Urinary bladder (tissue), 4 donors: ENCODE results near the gene PDE9A. TPM values are rescaled to one million over a fixed set of nuclear protein-coding genes. Genes with fewer than 3 reads are reported as not detected.
A peak's percentile ranks its signal among the peaks of the same experiment; 100 is the strongest.

ENCODE experiments used
- DNase-seq: peaks from one replicate; pipeline ENCODE4 v3.0.0-alpha.2; 2015; ENCODE audit errors: extremely low spot score
- H3K27ac ChIP-seq: one replicate; pipeline ENCODE4 v1.5.1; 2013; ENCODE audit warnings: low read depth, mild to moderate bottlenecking, moderate library complexity
- H3K36me3 ChIP-seq: one replicate; pipeline ENCODE4 v1.6.1; 2013; ENCODE audit warnings: mild to moderate bottlenecking, moderate library complexity; ENCODE audit not compliant: insufficient read depth
- H3K4me1 ChIP-seq: one replicate; pipeline ENCODE4 v1.6.1; 2013; ENCODE audit warnings: mild to moderate bottlenecking, moderate library complexity; ENCODE audit not compliant: insufficient read depth
- H3K4me3 ChIP-seq: one replicate; pipeline ENCODE4 v1.5.1; 2013; ENCODE audit warnings: low read depth, low read length
- WGBS: extraction: QIAGEN DNeasy Blood & Tissue Kit; methylation state at CpG from one replicate; pipeline ENCODE4 v1.1.7; 2013; 5-methylcytosine and 5-hydroxymethylcytosine counted together
- polyA plus RNA-seq: library from polyadenylated mRNA; stranded (reverse); fragments of 200-250 nt; gene quantifications from one replicate; pipeline ENCODE4 v1.2.3, GENCODE V29; 2013
- total RNA-seq: library from RNA; depleted of rRNA; stranded (reverse); fragments of >200 nt; gene quantifications from one replicate; pipeline ENCODE4 v1.2.3, GENCODE V29; 2014
- donor health status: healthy with polysubstance abuse.
- donor health status: healthy.

Gene PDE9A
- total and polyA plus RNA-seq, 2 donors, result 13.5 to 33.2 TPM

DNA sequence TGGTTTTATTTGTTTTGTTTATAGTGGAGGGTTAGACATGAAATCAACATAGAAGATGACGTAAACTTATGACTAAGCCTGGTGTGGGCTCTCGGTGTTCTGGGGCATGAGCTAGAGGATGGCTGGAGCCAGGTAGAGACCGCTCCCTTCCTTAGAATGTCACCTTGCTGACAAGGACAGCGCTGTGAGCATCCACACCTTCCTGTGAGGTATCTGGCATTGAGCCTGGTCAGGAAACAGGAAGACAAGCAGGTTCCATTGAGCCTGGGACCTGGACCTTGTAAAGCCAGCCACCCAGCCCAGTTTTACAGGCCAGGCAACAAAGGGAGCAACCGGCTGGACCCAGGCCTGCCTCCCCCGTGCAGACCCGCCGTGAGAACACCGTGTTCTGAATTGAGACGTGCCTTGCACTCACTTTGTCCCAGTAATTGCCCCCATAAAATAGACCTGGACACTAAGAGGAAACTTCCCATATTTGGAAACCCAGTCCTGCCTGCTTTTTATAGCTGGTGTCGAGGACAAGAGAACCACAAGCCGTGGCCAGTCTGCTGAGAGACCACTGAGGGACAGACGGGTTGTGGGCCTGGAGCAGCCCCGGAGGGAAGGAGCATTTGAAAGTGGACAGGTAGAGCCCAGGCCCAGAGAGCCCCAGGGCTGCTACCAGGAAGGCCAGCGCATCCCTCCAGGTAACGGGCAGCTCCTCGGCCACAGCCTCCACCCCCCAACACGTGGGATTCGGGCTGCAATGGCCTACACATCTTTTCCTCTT lies 78.0 kb downstream of the PDE9A start:
- peak overlapping the region; percentile 51 for H3K27ac ChIP-seq
- WGBS, result 71% methylated on average over 19 of the region's 19 CpGs
- DNase-seq, result peak; percentile 37

DNA sequence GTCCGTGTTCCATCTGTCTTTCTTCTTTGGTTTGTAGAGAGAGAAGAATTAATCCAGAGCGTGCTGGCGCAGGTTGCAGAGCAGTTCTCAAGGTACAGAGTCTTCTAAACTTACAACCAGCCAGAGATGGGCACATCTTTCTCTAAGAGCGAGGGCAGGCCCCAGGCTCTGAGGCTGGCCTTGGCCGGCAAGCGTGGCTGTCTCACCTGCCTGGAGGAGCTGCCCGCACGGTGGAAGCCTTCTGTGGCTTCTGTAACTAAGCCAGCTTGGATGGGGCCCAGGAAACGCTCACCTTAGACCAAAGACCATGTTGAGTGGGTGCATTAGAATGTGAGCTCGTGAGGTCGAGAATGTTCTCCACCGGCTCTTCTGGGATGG lies 78.6 kb downstream of the PDE9A start:
- H3K27ac ChIP-seq, result peak overlapping the region; percentile 51
- DNase-seq, result no peak
- H3K36me3 ChIP-seq, result no peaks in the 10 kb centered on the region

More for the DNA sequence above, 78.0 kb downstream of the PDE9A start:
- Histone ChIP-seq H3K4me3 (no peak overlapping the region), H3K36me3 (no peaks in the 10 kb centered on the region), H3K4me1 (no peaks in the 10 kb centered on the region)

GRCh38 chr21:42733037-42733627 lies 79.7 kb downstream of the PDE9A start:
- Histone ChIP-seq H3K4me1 (no peaks in the 10 kb centered on the region), H3K36me3 (no peaks in the 10 kb centered on the region), H3K27ac (no peak overlapping the region), H3K4me3 (no peak overlapping the region)
- DNase-seq, result peak; percentile 55
- WGBS, result 72% methylated on average over 7 of the region's 7 CpGs

More for the DNA sequence above, 78.6 kb downstream of the PDE9A start:
- WGBS, result 95% methylated on average over 12 of the region's 12 CpGs
- Histone ChIP-seq H3K4me1 (no peaks in the 10 kb centered on the region), H3K4me3 (no peak overlapping the region)

DNA sequence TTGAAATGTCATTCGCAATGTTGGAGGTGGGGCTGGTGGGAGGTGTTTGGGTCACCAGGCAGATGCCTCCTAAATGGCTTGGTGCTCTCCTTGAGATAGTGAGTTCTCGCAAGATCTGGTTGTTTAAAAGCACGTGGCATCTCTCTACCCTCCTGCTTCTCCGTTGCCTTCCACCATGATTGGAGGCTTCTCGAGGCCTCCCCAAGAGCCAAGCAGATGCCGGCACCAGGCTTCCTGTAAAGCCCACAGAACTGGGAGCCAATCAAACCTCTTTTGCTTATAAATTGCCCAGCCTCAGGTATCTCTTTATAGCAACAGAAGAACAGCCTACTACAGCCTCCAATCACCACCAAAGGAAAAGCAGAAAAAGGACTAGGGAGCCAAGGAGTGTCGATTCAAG lies 80.5 kb downstream of the PDE9A start:
- Histone ChIP-seq H3K27ac (no peak overlapping the region), H3K36me3 (no peaks in the 10 kb centered on the region), H3K4me3 (no peak overlapping the region), H3K4me1 (no peaks in the 10 kb centered on the region)
- WGBS, result 96% methylated on average over 7 of the region's 7 CpGs
- no peak for DNase-seq

DNA sequence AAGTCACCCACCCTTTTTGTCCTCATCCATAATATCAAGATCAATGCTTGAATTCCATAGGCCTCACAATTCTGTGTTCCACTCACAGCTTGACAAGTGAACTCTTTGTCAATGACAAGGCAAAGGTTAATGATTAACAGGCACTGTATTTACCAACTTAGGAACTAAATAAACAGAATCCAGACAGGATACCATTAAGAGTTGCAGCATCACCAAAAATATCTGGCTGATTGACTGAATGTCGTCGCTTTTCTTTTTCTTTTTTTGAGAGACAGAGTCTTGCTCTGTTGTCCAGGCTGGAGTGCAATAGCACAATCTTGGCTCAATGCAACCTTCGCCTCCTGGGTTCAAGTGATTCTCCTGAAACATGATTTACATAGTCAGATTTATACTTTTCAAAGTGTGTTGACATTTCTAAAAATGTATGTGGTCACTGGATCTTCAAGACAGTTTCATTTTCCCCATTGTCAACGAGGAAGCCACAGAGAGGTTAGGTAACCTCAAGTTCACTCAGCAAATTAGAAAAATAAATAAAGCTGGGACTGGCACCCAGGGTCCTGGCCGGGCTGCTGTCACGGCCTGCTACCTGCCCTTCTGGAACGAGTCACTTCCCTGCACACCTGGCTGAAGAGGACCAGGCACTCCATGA lies 81.0 kb downstream of the PDE9A start:
- Histone ChIP-seq H3K4me3 (no peak overlapping the region), H3K36me3 (no peaks in the 10 kb centered on the region), H3K4me1 (no peaks in the 10 kb centered on the region), H3K27ac (no peak overlapping the region)
- 74% methylated on average over 7 of the region's 7 CpGs for WGBS
- DNase-seq, result no peak

DNA sequence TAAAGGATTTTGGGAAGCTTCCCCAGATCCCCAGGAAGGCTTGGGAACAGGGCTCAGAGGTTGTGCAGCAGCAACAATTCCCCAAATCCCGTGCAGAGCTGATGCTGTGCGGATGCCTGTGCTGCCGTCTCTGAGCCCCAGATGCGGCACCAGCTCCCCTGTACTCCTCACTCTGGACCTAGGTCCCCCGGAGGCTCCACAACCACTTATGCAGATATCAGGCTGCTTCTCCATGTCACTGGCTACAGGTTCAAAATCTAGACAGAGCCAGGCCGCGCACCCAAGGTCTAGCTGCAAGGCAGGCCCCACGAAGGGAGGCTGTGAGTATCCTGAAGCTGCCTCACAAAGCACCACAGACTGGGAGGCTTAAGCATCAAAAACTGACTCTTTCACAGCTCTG lies 81.6 kb downstream of the PDE9A start:
- no peak for DNase-seq
- WGBS, result 97% methylated on average over 8 of the region's 8 CpGs

GRCh38 chr21:42735944-42736343 lies 82.5 kb downstream of the PDE9A start:
- WGBS, result 95% methylated on average over 10 of the region's 10 CpGs
- no peak for DNase-seq
- Histone ChIP-seq H3K27ac (no peak overlapping the region), H3K4me3 (no peak overlapping the region), H3K36me3 (no peaks in the 10 kb centered on the region), H3K4me1 (no peaks in the 10 kb centered on the region)

More for the DNA sequence above, 81.6 kb downstream of the PDE9A start:
- Histone ChIP-seq H3K36me3 (no peaks in the 10 kb centered on the region), H3K4me3 (no peak overlapping the region), H3K4me1 (no peaks in the 10 kb centered on the region), H3K27ac (no peak overlapping the region)

DNA sequence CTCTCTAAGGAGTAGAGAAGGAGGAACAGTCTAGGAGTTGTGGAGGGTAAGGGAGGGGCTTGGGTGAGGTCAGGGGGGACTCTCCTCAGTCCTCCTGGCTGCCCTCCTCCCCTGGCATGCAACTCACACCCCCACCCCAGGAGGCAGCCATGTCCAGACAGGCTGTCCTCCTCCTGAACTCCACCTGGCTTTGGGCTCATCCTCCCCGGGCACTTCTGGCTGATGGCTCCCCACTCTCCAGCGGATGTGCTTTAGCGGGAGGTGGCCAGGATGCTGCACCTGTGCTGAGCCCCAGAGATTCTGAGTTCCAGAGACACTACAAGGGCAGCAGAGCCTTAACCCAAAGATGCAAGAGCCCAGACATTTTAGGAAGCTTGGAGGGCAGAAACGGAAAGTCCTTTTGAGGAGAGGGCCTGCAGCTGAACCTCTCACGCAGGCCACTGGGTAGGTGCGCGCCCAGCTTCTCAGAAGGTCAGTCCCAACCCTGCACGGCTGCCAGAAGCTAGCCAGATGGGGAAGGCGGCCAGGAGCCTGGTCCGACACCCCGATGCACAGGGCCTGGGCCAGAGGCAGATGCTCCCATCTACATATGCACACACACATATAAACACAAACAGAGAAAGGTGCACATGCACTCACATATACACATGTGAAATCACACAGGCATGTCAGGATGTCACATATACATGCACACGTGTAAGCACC lies 83.4 kb downstream of the PDE9A start:
- no peak overlapping the region for H3K4me3 ChIP-seq
- H3K36me3 ChIP-seq, result no peaks in the 10 kb centered on the region
- 91% methylated on average over 12 of the region's 12 CpGs for WGBS
- H3K4me1 ChIP-seq, result no peaks in the 10 kb centered on the region
- DNase-seq, result no peak
- H3K27ac ChIP-seq, result no peak overlapping the region

DNA sequence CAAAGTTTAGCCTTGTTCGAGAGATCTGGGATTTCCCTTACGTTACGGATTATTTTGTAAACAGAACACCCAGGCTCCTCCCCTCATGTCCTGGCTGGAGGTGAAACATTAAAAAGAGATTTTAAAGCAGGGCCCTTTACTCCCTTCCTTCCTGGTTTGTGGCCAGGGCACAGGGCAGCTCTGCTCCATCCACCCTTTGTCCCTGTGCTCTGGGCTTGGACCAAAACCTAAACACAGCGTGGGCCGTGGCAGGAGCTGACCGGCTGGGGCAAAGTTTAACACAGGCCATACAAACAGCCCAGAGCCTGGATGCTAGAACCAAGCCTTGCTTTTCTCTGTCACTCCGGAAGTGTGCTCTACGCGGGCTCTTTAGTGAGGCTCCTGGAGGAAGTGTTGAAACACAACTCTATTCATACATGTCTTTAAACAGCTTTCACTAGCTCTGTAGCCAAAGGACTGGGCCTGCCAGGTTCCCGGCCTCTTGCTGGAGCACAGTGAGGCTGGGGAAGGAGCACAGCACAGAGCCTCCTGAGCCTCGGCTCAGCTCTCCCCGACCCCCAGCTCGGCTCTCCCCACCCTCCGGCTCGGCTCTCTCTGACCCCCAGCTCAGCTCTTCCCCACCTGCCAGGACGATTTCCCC lies 84.7 kb downstream of the PDE9A start:
- Histone ChIP-seq H3K4me3 (no peak overlapping the region), H3K27ac (peak overlapping the region; percentile 82), H3K4me1 (no peaks in the 10 kb centered on the region), H3K36me3 (no peaks in the 10 kb centered on the region)
- 51% methylated on average over 16 of the region's 16 CpGs for WGBS
- no peak for DNase-seq

DNA sequence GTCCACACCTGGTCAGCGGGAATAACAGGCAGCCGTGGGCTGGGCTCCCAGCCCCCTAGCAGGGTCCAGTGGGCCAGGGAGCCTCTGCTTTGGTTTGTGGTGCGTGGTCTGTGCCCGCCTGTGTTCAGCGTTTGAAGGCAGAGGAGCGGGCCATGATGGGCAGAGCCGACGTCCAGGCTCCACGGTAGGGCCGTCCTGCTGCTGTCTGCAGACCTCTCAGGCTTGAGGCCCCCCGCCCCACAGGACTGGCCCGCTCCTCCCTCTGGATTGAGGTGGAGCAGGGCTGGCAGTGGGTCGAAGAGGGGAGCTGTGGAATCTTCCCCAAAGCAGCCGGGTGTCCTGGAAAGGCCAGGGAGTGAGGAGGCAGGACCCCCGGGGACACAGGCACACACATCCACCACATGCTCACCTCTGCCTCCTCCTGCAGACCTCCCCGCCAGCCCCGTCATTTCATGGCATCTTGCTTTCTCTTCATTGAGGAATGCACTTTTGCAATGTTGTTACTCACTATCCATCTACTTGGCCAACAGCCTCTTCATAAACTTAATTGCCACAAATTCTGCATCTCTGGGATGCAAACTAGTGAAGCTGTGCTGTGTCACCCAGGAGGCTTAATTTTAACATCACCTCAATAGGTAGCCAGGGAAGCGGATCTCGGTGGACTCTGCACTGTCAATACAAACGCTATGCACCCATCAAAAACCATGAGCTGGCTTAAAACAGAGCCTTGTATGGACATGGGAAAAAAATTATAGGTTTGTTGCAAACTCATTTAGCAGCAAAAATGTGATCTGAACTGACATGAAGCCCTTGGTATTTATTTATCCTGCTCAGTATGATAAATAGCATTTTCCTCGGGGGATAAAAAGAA lies 85.9 kb downstream of the PDE9A start:
- no peak for DNase-seq
- Histone ChIP-seq H3K36me3 (no peaks in the 10 kb centered on the region), H3K4me3 (no peak overlapping the region), H3K27ac (no peak overlapping the region), H3K4me1 (no peaks in the 10 kb centered on the region)
- 94% methylated on average over 21 of the region's 21 CpGs for WGBS

- Histone ChIP-seq H3K4me3 (no peak overlapping the region), H3K36me3 (no peaks in the 10 kb centered on the region), H3K4me1 (no peaks in the 10 kb centered on the region), H3K27ac (no peak overlapping the region)
- 95% methylated on average over 1 of the region's 1 CpG for WGBS
- DNase-seq, result no peak
Observed at GRCh38 chr21:42740405-42740909, 87.0 kb downstream of the PDE9A start.

DNA sequence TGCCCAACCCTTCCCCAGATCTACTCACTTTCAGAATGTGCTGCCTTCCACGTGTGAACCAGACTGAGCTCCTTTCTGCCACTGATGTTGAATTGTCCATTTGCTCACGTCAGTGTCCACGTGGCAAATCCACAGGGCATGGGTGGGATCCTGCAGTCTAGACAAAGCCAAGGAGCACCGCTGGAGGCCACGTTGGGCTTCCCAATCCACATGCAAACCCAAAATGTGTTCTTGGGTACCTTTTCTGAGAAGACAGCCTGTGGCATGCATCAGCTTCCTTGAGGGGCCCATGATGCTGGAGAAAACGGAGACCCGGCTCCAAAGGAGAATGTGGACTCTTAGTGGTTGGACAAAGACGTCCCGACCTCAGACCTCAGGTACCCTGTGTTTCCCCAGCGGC lies 87.6 kb downstream of the PDE9A start:
- H3K4me1 ChIP-seq, result no peaks in the 10 kb centered on the region
- DNase-seq, result no peak
- 92% methylated on average over 10 of the region's 10 CpGs for WGBS
- no peak overlapping the region for H3K4me3 ChIP-seq
- H3K36me3 ChIP-seq, result no peaks in the 10 kb centered on the region
- no peak overlapping the region for H3K27ac ChIP-seq
